Chondrocyte (in vitro differentiated cells): ENCODE measurements around the gene FABP1. TPM values are rescaled to one million over a fixed set of nuclear protein-coding genes. Genes with fewer than 3 reads are reported as not detected.

Experiments
- DNase-seq: peaks from one replicate; pipeline ENCODE4 v3.0.0; 2021; ENCODE audit warnings: mixed read lengths, low spot score
- H3K27ac Mint-ChIP-seq: one replicate; pipeline ENCODE4 v1.8.0; 2021; ENCODE audit warnings: mild to moderate bottlenecking, moderate library complexity, mixed read lengths; ENCODE audit not compliant: unreplicated experiment
- H3K27me3 Mint-ChIP-seq: 2 replicates; pipeline ENCODE4 v1.8.0; 2021; ENCODE audit warnings: low read depth, mixed read lengths
- H3K36me3 Mint-ChIP-seq: 2 replicates; pipeline ENCODE4 v1.8.0; 2021; ENCODE audit warnings: low read depth, mixed read lengths
- H3K4me1 Mint-ChIP-seq: 2 replicates; pipeline ENCODE4 v1.8.0; 2021; ENCODE audit warnings: low read depth, mild to moderate bottlenecking, mixed read lengths
- H3K4me3 Mint-ChIP-seq: one replicate; pipeline ENCODE4 v1.8.0; 2021; ENCODE audit warnings: mild to moderate bottlenecking, moderate library complexity, mixed read lengths; ENCODE audit not compliant: unreplicated experiment
- H3K9me3 Mint-ChIP-seq: 2 replicates; pipeline ENCODE4 v1.8.0; 2021; ENCODE audit warnings: low read depth, mixed read lengths
- CTCF ChIP-seq: fragments of 200-600 bp; sonication (generic); IDR thresholded peaks from 2 replicates; pipeline ENCODE4 v1.5.0; 2021; ENCODE audit warnings: antibody characterized with exemption, mild to moderate bottlenecking, moderate library complexity
- total RNA-seq: library from RNA; stranded (reverse); gene quantifications from 3 replicates; pipeline ENCODE4 v1.2.1, GENCODE V29; 2021

Gene FABP1
- total RNA-seq, 1 donor from 2014 or later, result not detected

GRCh38 chr2:88146590-88146989 lies 18.7 kb upstream of the FABP1 start:
- peaks cover 30% of the 10 kb centered on the region for H3K27me3 Mint-ChIP-seq
- TF ChIP-seq CTCF, result no peak
- no peak for DNase-seq
- H3K4me1 Mint-ChIP-seq, result no peaks in the 10 kb centered on the region
- no peak overlapping the region for H3K27ac Mint-ChIP-seq
- H3K36me3 Mint-ChIP-seq, result peaks cover 10% of the 10 kb centered on the region
- H3K4me3 Mint-ChIP-seq, result no peak overlapping the region
- peaks cover 25% of the 10 kb centered on the region for H3K9me3 Mint-ChIP-seq

- TF ChIP-seq CTCF, result no peak
- Mint-ChIP-seq H3K27ac (no peak overlapping the region), H3K36me3 (peaks cover 10% of the 10 kb centered on the region), H3K27me3 (peaks cover 37% of the 10 kb centered on the region), H3K9me3 (peaks cover 28% of the 10 kb centered on the region), H3K4me3 (no peak overlapping the region), H3K4me1 (no peaks in the 10 kb centered on the region)
- DNase-seq, result no peak
Measured at GRCh38 chr2:88144914-88145497, 17.1 kb upstream of the FABP1 start.

GRCh38 chr2:88144271-88144670 lies 16.4 kb upstream of the FABP1 start:
- peaks cover 41% of the 10 kb centered on the region for H3K27me3 Mint-ChIP-seq
- H3K36me3 Mint-ChIP-seq, result peaks cover 9% of the 10 kb centered on the region
- DNase-seq, result no peak
- no peak for TF ChIP-seq CTCF
- H3K27ac Mint-ChIP-seq, result no peak overlapping the region
- H3K4me1 Mint-ChIP-seq, result no peaks in the 10 kb centered on the region
- peaks cover 25% of the 10 kb centered on the region for H3K9me3 Mint-ChIP-seq
- no peak overlapping the region for H3K4me3 Mint-ChIP-seq

GRCh38 chr2:88141952-88142351 lies 14.1 kb upstream of the FABP1 start:
- no peak overlapping the region for H3K4me3 Mint-ChIP-seq
- H3K27me3 Mint-ChIP-seq, result peaks cover 53% of the 10 kb centered on the region
- no peak overlapping the region for H3K27ac Mint-ChIP-seq
- DNase-seq, result no peak
- TF ChIP-seq CTCF, result no peak
- peaks cover 2% of the 10 kb centered on the region for H3K36me3 Mint-ChIP-seq
- no peaks in the 10 kb centered on the region for H3K4me1 Mint-ChIP-seq
- H3K9me3 Mint-ChIP-seq, result peaks cover 14% of the 10 kb centered on the region

- H3K27me3 Mint-ChIP-seq, result peaks cover 56% of the 10 kb centered on the region
- H3K36me3 Mint-ChIP-seq, result peaks cover 2% of the 10 kb centered on the region
- no peak overlapping the region for H3K27ac Mint-ChIP-seq
- no peak for TF ChIP-seq CTCF
- H3K4me1 Mint-ChIP-seq, result no peaks in the 10 kb centered on the region
- DNase-seq, result no peak
- no peak overlapping the region for H3K4me3 Mint-ChIP-seq
- peaks cover 14% of the 10 kb centered on the region for H3K9me3 Mint-ChIP-seq
Measured at GRCh38 chr2:88139804-88140203, 11.9 kb upstream of the FABP1 start.
